ENCODE results near the gene ARHGAP12. TPM values are rescaled to one million over a fixed set of nuclear protein-coding genes. Genes with fewer than 3 reads are reported as not detected.
A peak's percentile ranks its signal among the peaks of the same experiment; 100 is the strongest.

Gene ARHGAP12, protein sequence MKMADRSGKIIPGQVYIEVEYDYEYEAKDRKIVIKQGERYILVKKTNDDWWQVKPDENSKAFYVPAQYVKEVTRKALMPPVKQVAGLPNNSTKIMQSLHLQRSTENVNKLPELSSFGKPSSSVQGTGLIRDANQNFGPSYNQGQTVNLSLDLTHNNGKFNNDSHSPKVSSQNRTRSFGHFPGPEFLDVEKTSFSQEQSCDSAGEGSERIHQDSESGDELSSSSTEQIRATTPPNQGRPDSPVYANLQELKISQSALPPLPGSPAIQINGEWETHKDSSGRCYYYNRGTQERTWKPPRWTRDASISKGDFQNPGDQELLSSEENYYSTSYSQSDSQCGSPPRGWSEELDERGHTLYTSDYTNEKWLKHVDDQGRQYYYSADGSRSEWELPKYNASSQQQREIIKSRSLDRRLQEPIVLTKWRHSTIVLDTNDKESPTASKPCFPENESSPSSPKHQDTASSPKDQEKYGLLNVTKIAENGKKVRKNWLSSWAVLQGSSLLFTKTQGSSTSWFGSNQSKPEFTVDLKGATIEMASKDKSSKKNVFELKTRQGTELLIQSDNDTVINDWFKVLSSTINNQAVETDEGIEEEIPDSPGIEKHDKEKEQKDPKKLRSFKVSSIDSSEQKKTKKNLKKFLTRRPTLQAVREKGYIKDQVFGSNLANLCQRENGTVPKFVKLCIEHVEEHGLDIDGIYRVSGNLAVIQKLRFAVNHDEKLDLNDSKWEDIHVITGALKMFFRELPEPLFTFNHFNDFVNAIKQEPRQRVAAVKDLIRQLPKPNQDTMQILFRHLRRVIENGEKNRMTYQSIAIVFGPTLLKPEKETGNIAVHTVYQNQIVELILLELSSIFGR
- total RNA-seq (2014; rRNA removed; shearing (Covaris generic)) (11.8 and 15.6 TPM in 2 replicates), total RNA-seq (2022) (14.0 and 14.5 TPM in 2 replicates), Bru-seq, nascent RNA (percentile 75 among the genes with signal in this experiment), BruChase-seq, experiment 1, labeled RNA remaining after a 6-hour chase (percentile 71 among the genes with signal in this experiment), BruChase-seq, experiment 2, labeled RNA remaining after a 2-hour chase (percentile 75 among the genes with signal in this experiment)
- long read RNA-seq, full-length matches to known transcripts: 5 of 11 reads
- long read RNA-seq, partial matches to known transcripts: 1 of 11 reads
- long read RNA-seq, other reads (novel, unspliced or antisense): 5 of 11 reads

DNA sequence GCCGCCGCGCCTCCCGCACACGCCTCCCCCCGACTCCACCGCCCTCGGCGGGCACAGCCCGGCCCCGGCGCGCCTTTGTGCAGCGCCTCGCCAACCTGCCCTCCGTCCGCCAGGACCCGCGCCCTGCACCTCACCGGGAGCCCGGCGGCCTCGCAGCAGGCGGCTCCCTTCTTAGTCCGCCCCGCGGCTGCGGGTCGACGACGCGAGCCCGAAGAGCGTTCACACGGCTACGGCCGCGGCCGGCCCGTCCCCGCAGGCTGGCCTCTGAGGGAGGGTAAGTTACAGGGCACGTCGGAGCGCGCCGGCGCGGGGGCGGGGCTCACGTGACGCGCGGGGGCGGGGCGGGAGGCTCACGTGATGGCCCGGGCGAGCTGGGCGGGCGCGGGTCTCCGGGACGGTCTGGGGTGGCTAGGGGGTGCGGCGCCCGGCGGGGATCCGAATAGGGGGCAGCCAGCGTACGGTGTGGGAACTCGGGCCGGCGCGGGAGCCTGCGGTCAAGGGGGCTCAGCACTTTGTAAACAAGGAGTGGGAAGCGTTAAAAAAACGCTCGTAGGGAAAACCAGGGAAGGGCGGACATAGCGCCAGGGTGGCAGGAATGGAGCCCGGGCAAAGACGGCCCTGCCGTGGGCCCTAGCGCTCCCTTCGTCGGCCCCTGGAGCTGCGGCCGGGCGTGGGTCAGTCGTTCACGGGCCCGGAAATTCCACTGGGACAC, at the start of gene ARHGAP12:
Gene ARHGAP12, minus strand, starts transcription at position 283 of the 712 bp plus-strand sequence. CDS start 19,976 bp downstream, outside the sequence.
- peaks cover 2% of the 10 kb centered on the region; the same call in 1 of the 2 replicates for H3K9me3 ChIP-seq (ENCODE audit: low read length)

DNA sequence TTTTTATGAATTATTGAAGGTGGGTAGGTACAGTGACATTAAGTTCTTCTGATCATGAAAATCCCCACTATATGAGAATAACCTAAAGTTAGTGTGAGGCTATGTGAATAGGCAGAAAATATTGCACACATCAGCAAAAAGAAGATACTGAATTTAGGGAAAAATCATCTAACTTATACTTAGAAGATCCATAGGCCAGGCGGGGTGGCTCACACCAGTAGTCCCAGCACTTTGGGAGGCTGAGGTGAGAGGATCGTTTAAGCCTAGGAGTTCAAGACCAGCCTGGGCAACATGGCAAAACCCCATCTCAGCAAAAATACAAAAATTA, 49.5 kb upstream of the ARHGAP12 start:
- Histone ChIP-seq H3K9me2 (ENCODE audit: insufficient read depth, low read length) (no peaks in the 10 kb centered on the region), H3K4me2 (ENCODE audit: low read length) (no peak overlapping the region), H3K36me3 (ENCODE audit: insufficient read depth, low read length) (no peaks in the 10 kb centered on the region), H3K4me1 (ENCODE audit: insufficient read depth, low read length, poor library complexity, severe bottlenecking) (no peaks in the 10 kb centered on the region), H3K79me2 (ENCODE audit: insufficient read depth, low read depth, low read length) (no peaks in the 10 kb centered on the region), H3K4me3 (ENCODE audit: low read depth, low read length, poor library complexity, severe bottlenecking) (no peak overlapping the region), H2AFZ (ENCODE audit: low read length) (no peak overlapping the region), H3K9me3 (ENCODE audit: low read length) (no peaks in the 10 kb centered on the region), H3K27ac (ENCODE audit: low read depth, low read length, poor library complexity, severe bottlenecking) (no peak overlapping the region), H4K20me1 (ENCODE audit: insufficient read depth, low read length) (no peaks in the 10 kb centered on the region)
- no peak for DNase-seq (ENCODE audit: low spot score)
- ChIA-PET CTCF (ENCODE audit: unreplicated experiment) (no interaction called here), POLR2A (interaction anchor here (0.6 kb wide), 1 partner anchor 20 kb away, joined by 3 read pairs; no protein-coding TSS in a partner anchor)
- TF ChIP-seq, protein P1, sequence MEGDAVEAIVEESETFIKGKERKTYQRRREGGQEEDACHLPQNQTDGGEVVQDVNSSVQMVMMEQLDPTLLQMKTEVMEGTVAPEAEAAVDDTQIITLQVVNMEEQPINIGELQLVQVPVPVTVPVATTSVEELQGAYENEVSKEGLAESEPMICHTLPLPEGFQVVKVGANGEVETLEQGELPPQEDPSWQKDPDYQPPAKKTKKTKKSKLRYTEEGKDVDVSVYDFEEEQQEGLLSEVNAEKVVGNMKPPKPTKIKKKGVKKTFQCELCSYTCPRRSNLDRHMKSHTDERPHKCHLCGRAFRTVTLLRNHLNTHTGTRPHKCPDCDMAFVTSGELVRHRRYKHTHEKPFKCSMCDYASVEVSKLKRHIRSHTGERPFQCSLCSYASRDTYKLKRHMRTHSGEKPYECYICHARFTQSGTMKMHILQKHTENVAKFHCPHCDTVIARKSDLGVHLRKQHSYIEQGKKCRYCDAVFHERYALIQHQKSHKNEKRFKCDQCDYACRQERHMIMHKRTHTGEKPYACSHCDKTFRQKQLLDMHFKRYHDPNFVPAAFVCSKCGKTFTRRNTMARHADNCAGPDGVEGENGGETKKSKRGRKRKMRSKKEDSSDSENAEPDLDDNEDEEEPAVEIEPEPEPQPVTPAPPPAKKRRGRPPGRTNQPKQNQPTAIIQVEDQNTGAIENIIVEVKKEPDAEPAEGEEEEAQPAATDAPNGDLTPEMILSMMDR (conservative IDR thresholded peaks at IDR 0.05; ENCODE audit: low read length): no peak
- no peak for TF ChIP-seq EZH2phosphoT487 (IDR thresholded peaks at IDR 0.05; ENCODE audit: borderline replicate concordance, low read depth, low read length)
- BruUV-seq (replicated peaks): no TSS peak
- intact Hi-C loops (cut with micrococcal nuclease; ENCODE audit: unreplicated experiment): no loop called here

More for the DNA sequence above, at the start of gene ARHGAP12:
- Histone ChIP-seq H3K4me3 (ENCODE audit: low read depth, low read length, poor library complexity, severe bottlenecking) (peak within 1 kb of the TSS; percentile 84), H3K4me1 (ENCODE audit: insufficient read depth, low read length, poor library complexity, severe bottlenecking) (peaks cover 44% of the 10 kb centered on the region), H3K9me2 (ENCODE audit: insufficient read depth, low read length) (no peaks in the 10 kb centered on the region), H3K36me3 (ENCODE audit: insufficient read depth, low read length) (no peaks in the 10 kb centered on the region), H3K27ac (ENCODE audit: low read depth, low read length, poor library complexity, severe bottlenecking) (peak within 1 kb of the TSS; percentile 61), H4K20me1 (ENCODE audit: insufficient read depth, low read length) (peaks cover 4% of the 10 kb centered on the region; the same call in 1 of the 2 replicates), H2AFZ (ENCODE audit: low read length) (peak within 1 kb of the TSS; percentile 83), H3K79me2 (ENCODE audit: insufficient read depth, low read depth, low read length) (peaks cover 43% of the 10 kb centered on the region; the same call in 1 of the 2 replicates), H3K4me2 (ENCODE audit: low read length) (peak within 1 kb of the TSS; percentile 87)
- intact Hi-C loops (cut with micrococcal nuclease; ENCODE audit: unreplicated experiment): loop anchor here (5.0 to 10.0 kb wide), 5 partner anchors 129 to 1221 kb away; partner anchors contain the start of genes CCDC7, EPC1 and KIF5B
- TF ChIP-seq, protein P1 (conservative IDR thresholded peaks at IDR 0.05; ENCODE audit: low read length): no peak
- ChIA-PET CTCF (ENCODE audit: unreplicated experiment) (interaction anchor here (0.6 kb wide), 1 partner anchor 22 kb away, joined by 3 read pairs; no protein-coding TSS in a partner anchor), POLR2A (interaction anchor here (0.9 to 2.5 kb wide), 3 partner anchors 22 to 67 kb away, joined by 3 to 12 read pairs (median 5); no protein-coding TSS in a partner anchor)
- DNase-seq (ENCODE audit: low spot score): peak; percentile 85
- no TSS peak for BruUV-seq (replicated peaks)

Measured in OCI-LY7 (cell line).